Gastrocnemius medialis (tissue), 4 donors: ENCODE measurements around the gene NXT1. TPM values are rescaled to one million over a fixed set of nuclear protein-coding genes. Genes with fewer than 3 reads are reported as not detected.

Experiments used
- ATAC-seq, 2 donors: fragments of 150-250 bp; one replicate each; pipeline ENCODE4 v1.9.1; 2016
- DNase-seq, 2 donors: peaks; one replicate each; pipeline ENCODE4 v3.0.0-alpha.2; 2019
- H3K27ac ChIP-seq, 4 donors: fragments of 200-600 bp; sonication (generic); 1 replicate in 1 of 4; 2 replicates in 3 of 4; pipeline ENCODE4 v1.5.1; 2016 to 2018; ENCODE audit warnings: mild to moderate bottlenecking in 2 of 4, moderate library complexity in 1 of 4
- H3K27me3 ChIP-seq, 3 donors: fragments of 200-600 bp; sonication (generic) in 2 of 3; 1 replicate in 1 of 3; 2 replicates in 2 of 3; pipeline versions ENCODE4 v1.5.1 to v1.6.0; 2016 to 2019; ENCODE audit warnings: mild to moderate bottlenecking in 1 of 3, moderate library complexity in 1 of 3
- H3K36me3 ChIP-seq, 2 donors: fragments of 200-600 bp; sonication (generic) in 1 of 2; one replicate each; pipeline ENCODE4 v1.5.1; 2017 to 2018
- H3K4me1 ChIP-seq, 2 donors: fragments of 200-600 bp; sonication (generic) in 1 of 2; one replicate each; pipeline ENCODE4 v1.5.1; 2016 to 2017; ENCODE audit warnings: mild to moderate bottlenecking in 2 of 2
- H3K4me3 ChIP-seq, 4 donors: fragments of 200-600 bp; sonication (generic) in 3 of 4; 1 replicate in 1 of 4; 2 replicates in 3 of 4; pipeline ENCODE4 v1.5.1; 2016 to 2019; ENCODE audit warnings: mild to moderate bottlenecking in 2 of 4
- H3K9me3 ChIP-seq, 3 donors: fragments of 200-600 bp; sonication (generic) in 2 of 3; 1 replicate in 1 of 3; 2 replicates in 2 of 3; pipeline ENCODE4 v1.5.1; 2016 to 2019
- POLR2A ChIP-seq, 2 donors: fragments of 450-650 bp; IDR thresholded peaks; one replicate each; pipeline ENCODE4 v1.6.1; 2017; ENCODE audit warnings: antibody characterized with exemption in 2 of 2, mild to moderate bottlenecking in 2 of 2, moderate library complexity in 2 of 2
- in situ Hi-C, 4 donors: fragments of 200-750 bp; cut with MboI; loops; one replicate each; pipeline versions ENCODE4 v1.15.0 to v1.8.0; 2017; ENCODE audit warnings: low sequenced_read_pairs in 4 of 4
- intact Hi-C: fragments of 100-400 bp; cut with DNase I; formaldehyde crosslinking; loops from one replicate; pipeline ENCODE4 v1.15.1; 2023; ENCODE audit warnings: low total_unique reads
- total RNA-seq, 4 donors: library from RNA; depleted of rRNA; stranded (reverse); fragments of >200 nt; gene quantifications; one replicate each; pipeline versions ENCODE4 v1.1.0 to v1.2.3, GENCODE V29; 2016
- TF ChIP-seq, protein P1 (sequence below), 5 experiments: fragments of 450-650 bp in 3 of 5; fragments of 200-600 bp in 2 of 5; sonication (generic) in 2 of 5; IDR thresholded peaks in 4 of 5; conservative IDR thresholded peaks in 1 of 5; 1 replicate in 4 of 5; 2 replicates in 1 of 5; pipeline ENCODE4 v1.5.1; 2016 to 2019; ENCODE audit warnings: antibody characterized with exemption in 5 of 5, mild to moderate bottlenecking in 3 of 5, moderate library complexity in 3 of 5

NXT1 gene
- total RNA-seq, 4 donors from 2014 or later, result 15.2 to 17.9 (median 15.9) TPM

DNA sequence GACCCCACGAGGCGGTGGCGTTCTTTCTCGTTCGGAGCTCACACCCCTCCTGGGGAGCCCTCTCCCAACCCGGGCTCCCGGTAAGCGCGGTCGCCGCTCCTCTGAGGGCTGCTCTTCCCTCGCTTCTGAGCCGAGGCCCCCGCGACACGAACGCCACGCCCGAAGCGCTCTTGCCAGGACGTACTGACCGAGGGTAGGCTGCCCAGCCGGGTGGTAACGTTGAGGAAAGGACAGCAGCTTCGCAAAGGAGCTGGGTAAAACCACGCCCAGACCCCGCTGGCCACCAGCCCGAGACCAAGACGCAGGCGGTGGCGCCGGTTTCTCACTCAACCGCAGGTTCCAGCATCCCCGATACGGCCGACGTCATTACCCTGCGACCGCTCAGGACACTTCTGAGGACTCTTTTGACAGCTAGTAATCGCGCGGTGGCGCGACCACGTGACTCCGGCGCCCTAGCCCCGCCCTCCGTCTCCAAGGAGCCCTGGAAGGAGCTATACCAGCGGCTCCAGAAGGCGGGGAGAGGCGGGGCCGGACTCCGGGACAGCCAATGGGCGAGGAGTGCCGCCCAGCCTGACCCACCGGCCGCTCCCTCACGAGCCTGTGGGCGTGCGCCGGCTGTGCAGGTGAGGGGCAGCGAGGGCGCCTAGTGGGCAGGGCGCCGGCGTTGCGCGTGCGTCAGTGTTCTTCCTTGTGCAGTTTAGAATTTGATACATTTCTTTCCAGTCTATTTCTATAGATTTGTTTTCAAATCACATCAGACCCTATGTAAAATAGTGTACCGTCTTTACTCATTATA, 7.4 kb downstream of the NXT1 start:
- H3K9me3 ChIP-seq, result no peaks in the 10 kb centered on the region
- TF ChIP-seq, protein P1, sequence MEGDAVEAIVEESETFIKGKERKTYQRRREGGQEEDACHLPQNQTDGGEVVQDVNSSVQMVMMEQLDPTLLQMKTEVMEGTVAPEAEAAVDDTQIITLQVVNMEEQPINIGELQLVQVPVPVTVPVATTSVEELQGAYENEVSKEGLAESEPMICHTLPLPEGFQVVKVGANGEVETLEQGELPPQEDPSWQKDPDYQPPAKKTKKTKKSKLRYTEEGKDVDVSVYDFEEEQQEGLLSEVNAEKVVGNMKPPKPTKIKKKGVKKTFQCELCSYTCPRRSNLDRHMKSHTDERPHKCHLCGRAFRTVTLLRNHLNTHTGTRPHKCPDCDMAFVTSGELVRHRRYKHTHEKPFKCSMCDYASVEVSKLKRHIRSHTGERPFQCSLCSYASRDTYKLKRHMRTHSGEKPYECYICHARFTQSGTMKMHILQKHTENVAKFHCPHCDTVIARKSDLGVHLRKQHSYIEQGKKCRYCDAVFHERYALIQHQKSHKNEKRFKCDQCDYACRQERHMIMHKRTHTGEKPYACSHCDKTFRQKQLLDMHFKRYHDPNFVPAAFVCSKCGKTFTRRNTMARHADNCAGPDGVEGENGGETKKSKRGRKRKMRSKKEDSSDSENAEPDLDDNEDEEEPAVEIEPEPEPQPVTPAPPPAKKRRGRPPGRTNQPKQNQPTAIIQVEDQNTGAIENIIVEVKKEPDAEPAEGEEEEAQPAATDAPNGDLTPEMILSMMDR (IDR thresholded peaks at IDR 0.05 in 4 of 5, conservative IDR thresholded peaks at IDR 0.05 in 1 of 5), result peak in 2 of 5 experiments; percentile 18 to 45
- peak; percentile 79 to 89 for TF ChIP-seq POLR2A (IDR thresholded peaks at IDR 0.05)
- peaks cover 28 to 29% of the 10 kb centered on the region in 2 donors for H3K4me1 ChIP-seq
- H3K27ac ChIP-seq, result peak overlapping the region; percentile 97 to 99 (median 98)
- ATAC-seq (peak; percentile 72 to 78), DNase-seq (peak; percentile 100)
- peaks cover 0 to 19% of the 10 kb centered on the region in 2 donors for H3K36me3 ChIP-seq
- H3K27me3 ChIP-seq, result no peaks in the 10 kb centered on the region
- in situ Hi-C loops, result loop anchor here in 2 of 4 donors (10.0 kb wide), 1 partner anchor 203 kb away; no protein-coding TSS in a partner anchor
- H3K4me3 ChIP-seq, result peak overlapping the region; percentile 76 to 91 (median 78)
- intact Hi-C loops, result loop anchor here (1.0 to 5.0 kb wide), 3 partner anchors 8 to 1694 kb away; partner anchors contain the start of gene NXT1

DNA sequence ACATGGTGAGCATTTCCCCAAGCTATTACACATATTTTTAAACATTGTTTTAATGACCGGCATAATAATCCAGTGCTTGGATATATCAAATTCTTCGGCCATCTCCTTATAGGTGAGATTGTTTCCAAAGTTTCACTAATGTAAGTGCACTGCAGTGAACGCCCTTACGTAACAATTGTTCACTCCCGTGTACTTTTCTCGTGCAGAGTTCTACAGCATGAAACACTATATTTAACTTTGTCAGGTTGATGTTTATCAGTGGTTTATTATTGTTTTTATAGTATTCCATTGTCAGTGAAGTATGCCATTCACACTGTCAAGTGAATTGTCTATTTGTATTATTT, 7.9 kb downstream of the NXT1 start:
- DNase-seq (no peak), ATAC-seq (no peak)
- no peak for TF ChIP-seq POLR2A (IDR thresholded peaks at IDR 0.05)
- TF ChIP-seq, protein P1 (IDR thresholded peaks at IDR 0.05 in 4 of 5, conservative IDR thresholded peaks at IDR 0.05 in 1 of 5), result no peak
- H3K27me3 ChIP-seq, result no peaks in the 10 kb centered on the region
- peaks cover 0 to 19% of the 10 kb centered on the region in 2 donors for H3K36me3 ChIP-seq
- peak overlapping the region; percentile 97 to 99 (median 98) for H3K27ac ChIP-seq
- in situ Hi-C loops (loop anchor here in 2 of 4 donors (10.0 kb wide), 1 partner anchor 204 kb away; no protein-coding TSS in a partner anchor), intact Hi-C loops (loop anchor here (1.0 to 5.0 kb wide), 2 partner anchors 8 to 1694 kb away; partner anchors contain the start of gene NXT1)
- H3K4me3 ChIP-seq, result peak overlapping the region; percentile 24 to 79 (median 64)
- H3K4me1 ChIP-seq, result peaks cover 34 to 35% of the 10 kb centered on the region in 2 donors
- no peaks in the 10 kb centered on the region for H3K9me3 ChIP-seq

DNA sequence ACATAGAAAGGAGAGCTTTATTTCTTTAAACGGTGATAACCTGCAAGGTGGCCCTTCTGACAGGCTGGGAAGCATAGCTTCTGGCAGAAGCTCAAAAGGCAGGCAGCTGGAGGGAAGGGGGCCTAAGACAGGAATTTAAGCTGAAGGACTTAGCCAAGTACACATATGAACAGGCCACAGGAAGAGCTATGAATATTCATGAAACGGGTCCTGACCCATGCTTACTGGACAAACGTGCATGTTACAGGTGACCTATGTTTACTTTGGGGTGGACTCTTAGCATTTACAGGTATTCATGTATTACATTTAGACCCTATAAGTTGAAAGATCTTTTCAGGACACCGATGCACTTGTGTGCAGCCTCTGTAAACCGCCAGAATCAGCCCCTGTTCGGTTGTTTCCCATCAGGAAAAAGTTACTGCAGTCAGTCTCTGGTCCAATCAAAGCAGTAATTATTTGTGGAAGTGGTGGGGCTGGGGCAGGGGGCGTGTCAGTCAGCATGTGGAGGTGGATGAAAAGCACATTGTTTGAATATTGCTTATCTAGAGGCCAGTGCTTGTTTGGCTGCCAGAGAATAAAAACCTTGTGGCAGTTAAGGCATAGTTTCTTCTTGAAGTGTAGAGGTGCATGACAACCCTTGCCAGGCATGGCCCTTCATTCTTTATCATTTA, 8.5 kb downstream of the NXT1 start:
- Histone ChIP-seq H3K36me3 (peaks cover 0 to 16% of the 10 kb centered on the region in 2 donors), H3K4me1 (peaks cover 35 to 38% of the 10 kb centered on the region in 2 donors), H3K27ac (peak overlapping the region; percentile 97 to 99 (median 98)), H3K4me3 (no peak overlapping the region), H3K27me3 (no peaks in the 10 kb centered on the region), H3K9me3 (no peaks in the 10 kb centered on the region)
- no peak for ATAC-seq
- TF ChIP-seq POLR2A (IDR thresholded peaks at IDR 0.05), result no peak
- TF ChIP-seq, protein P1 (IDR thresholded peaks at IDR 0.05 in 4 of 5, conservative IDR thresholded peaks at IDR 0.05 in 1 of 5), result no peak
- DNase-seq, result no peak
- intact Hi-C loops (loop anchor here (1.0 to 5.0 kb wide), 2 partner anchors 9 to 1693 kb away; partner anchors contain the start of gene NXT1), in situ Hi-C loops (loop anchor here in 2 of 4 donors (10.0 kb wide), 1 partner anchor 204 kb away; no protein-coding TSS in a partner anchor)

DNA sequence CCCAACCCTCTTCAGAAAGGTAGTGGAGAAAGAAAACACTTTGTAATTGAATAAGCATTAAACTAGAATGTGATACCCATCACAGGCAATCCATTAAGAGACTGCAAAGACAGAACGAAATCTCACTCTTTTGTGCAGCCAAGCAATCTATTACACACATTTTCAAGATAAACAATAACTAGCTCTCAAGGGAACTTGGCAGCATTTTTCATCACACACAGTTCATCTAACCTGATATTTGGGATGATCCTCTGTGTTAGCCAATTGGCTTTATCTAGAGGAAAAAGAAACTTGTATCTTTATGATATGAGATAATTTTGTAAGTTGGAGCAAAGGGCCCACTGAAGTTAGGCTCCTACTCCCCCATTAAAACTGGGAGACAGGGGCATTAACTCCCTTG, 9.9 kb downstream of the NXT1 start:
- peaks cover 35 to 38% of the 10 kb centered on the region in 2 donors for H3K4me1 ChIP-seq
- H3K27ac ChIP-seq, result peak overlapping the region; percentile 97 to 99 (median 98)
- peak overlapping the region in 1 of 4 donors; percentile 83 for H3K4me3 ChIP-seq
- intact Hi-C loops, result loop anchor here (2.0 kb wide), 1 partner anchor 208 kb away; no protein-coding TSS in a partner anchor
- no peaks in the 10 kb centered on the region for H3K27me3 ChIP-seq
- no peak for TF ChIP-seq POLR2A (IDR thresholded peaks at IDR 0.05)
- TF ChIP-seq, protein P1 (IDR thresholded peaks at IDR 0.05 in 4 of 5, conservative IDR thresholded peaks at IDR 0.05 in 1 of 5), result no peak
- DNase-seq, result no peak
- in situ Hi-C loops, result loop anchor here in 2 of 4 donors (10.0 kb wide), 1 partner anchor 274 kb away; the partner anchor contains the start of gene CST3 (in 2 of the 2)
- H3K36me3 ChIP-seq, result peaks cover 0 to 9% of the 10 kb centered on the region in 2 donors
- no peak for ATAC-seq
- H3K9me3 ChIP-seq, result no peaks in the 10 kb centered on the region
